HepG2 (cell line): ENCODE results near the gene HOXA10. TPM values are rescaled to one million over a fixed set of nuclear protein-coding genes. Genes with fewer than 3 reads are reported as not detected.

Experiments used
- CHD2 ChIP-seq: IDR thresholded peaks from 2 replicates; pipeline ENCODE4 v1.6.1; 2011; ENCODE audit warnings: low read depth, low read length, improper control_type of control experiment
- GPBP1L1 ChIP-seq: sonication (generic); formaldehyde crosslinking; IDR thresholded peaks from 2 replicates; pipeline ENCODE4 v1.5.0; 2020; ENCODE audit warnings: mild to moderate bottlenecking, missing genetic modification reagents
- HNRNPUL1 ChIP-seq: fragments of 200-400 bp; formaldehyde crosslinking; IDR thresholded peaks from 2 replicates; pipeline ENCODE4 v1.6.1; 2017; ENCODE audit warnings: low read depth, mild to moderate bottlenecking, low read length, moderate library complexity
- HOXA7 ChIP-seq: sonication (generic); formaldehyde crosslinking; IDR thresholded peaks from 2 replicates; pipeline ENCODE4 v1.8.1; 2022; ENCODE audit warnings: mild to moderate bottlenecking, missing genetic modification reagents, moderate library complexity
- IKZF4 ChIP-seq: sonication (generic); formaldehyde crosslinking; IDR thresholded peaks from 2 replicates; pipeline ENCODE4 v1.5.1; 2020; ENCODE audit warnings: borderline replicate concordance, mild to moderate bottlenecking, low read depth, missing genetic modification reagents; ENCODE audit errors: not compliant biosample characterization
- JDP2 ChIP-seq: sonication (generic); formaldehyde crosslinking; IDR thresholded peaks from 2 replicates; pipeline ENCODE4 v1.8.1; 2022; ENCODE audit warnings: missing genetic modification reagents, borderline replicate concordance
- MAFF ChIP-seq: IDR thresholded peaks from 2 replicates; pipeline ENCODE4 v1.6.1; 2011; ENCODE audit warnings: low read depth, low read length, improper control_type of control experiment
- MXI1 ChIP-seq: IDR thresholded peaks from 3 replicates; pipeline ENCODE4 v1.6.1; 2012; ENCODE audit warnings: low read depth, low read length, inconsistent platforms, borderline replicate concordance
- NR1H2 ChIP-seq: sonication (generic); formaldehyde crosslinking; IDR thresholded peaks from 2 replicates; pipeline ENCODE4 v1.8.1; 2022; ENCODE audit warnings: low read depth, missing genetic modification reagents, borderline replicate concordance
- PAX8 ChIP-seq: sonication (generic); formaldehyde crosslinking; IDR thresholded peaks from 2 replicates; pipeline ENCODE4 v1.8.0; 2022; ENCODE audit warnings: mild to moderate bottlenecking, missing genetic modification reagents, borderline replicate concordance
- RELA ChIP-seq: sonication (generic); formaldehyde crosslinking; IDR thresholded peaks from 2 replicates; pipeline ENCODE4 v1.4.0; 2020; ENCODE audit warnings: missing genetic modification reagents
- RXRB ChIP-seq: IDR thresholded peaks from 2 replicates; pipeline ENCODE4 v1.6.1; 2016; ENCODE audit warnings: borderline replicate concordance, missing genetic modification reagents, missing compliant biosample characterization
- ZBED4 ChIP-seq: sonication (generic); formaldehyde crosslinking; IDR thresholded peaks from 2 replicates; pipeline ENCODE4 v1.4.0; 2020; ENCODE audit warnings: missing genetic modification reagents, borderline replicate concordance
- ZBTB33 ChIP-seq: sonication (generic); formaldehyde crosslinking; IDR thresholded peaks from 2 replicates; pipeline ENCODE4 v1.4.0; 2020; ENCODE audit warnings: missing genetic modification reagents
- ZBTB44 ChIP-seq: sonication (generic); formaldehyde crosslinking; IDR thresholded peaks from 2 replicates; pipeline ENCODE4 v1.4.0; 2020; ENCODE audit warnings: missing genetic modification reagents
- ZFP36L2 ChIP-seq: sonication (generic); formaldehyde crosslinking; IDR thresholded peaks from 2 replicates; pipeline ENCODE4 v1.4.0; 2020; ENCODE audit warnings: missing genetic modification reagents
- ZFY ChIP-seq: sonication (generic); formaldehyde crosslinking; IDR thresholded peaks from 2 replicates; pipeline ENCODE4 v1.4.0; 2020; ENCODE audit warnings: missing genetic modification reagents
- ZNF333 ChIP-seq: sonication (generic); formaldehyde crosslinking; IDR thresholded peaks from 2 replicates; pipeline ENCODE4 v1.4.0; 2020; ENCODE audit warnings: mild to moderate bottlenecking, missing genetic modification reagents, borderline replicate concordance
- ZNF720 ChIP-seq: sonication (generic); formaldehyde crosslinking; IDR thresholded peaks from 2 replicates; pipeline ENCODE4 v1.4.0; 2020; ENCODE audit warnings: missing genetic modification reagents
- ZNF746 ChIP-seq: sonication (generic); formaldehyde crosslinking; IDR thresholded peaks from 2 replicates; pipeline ENCODE4 v1.8.0; 2022; ENCODE audit warnings: mild to moderate bottlenecking, missing genetic modification reagents
- polyA plus RNA-seq, 8 experiments: library from polyadenylated mRNA; depleted of rRNA in 3 of 8; stranded (reverse) in 7 of 8; unstranded in 1 of 8; fragments of >200 nt; fragmentation: Illumina TruSeq in 4 of 8; extraction: Trizol in 4 of 8; gene quantifications; 2 replicates each; pipeline versions ENCODE4 v1.2.1 to v1.2.3, GENCODE V29; 2011 to 2016; ENCODE audit warnings: low read depth in 4 of 8, missing spikeins in 1 of 8, mixed read lengths in 1 of 8; ENCODE audit not compliant: insufficient read depth in 1 of 8
- total RNA-seq, 5 experiments: library from RNA; depleted of rRNA; stranded (reverse); fragments of >200 nt; fragmentation: Illumina TruSeq; extraction: Trizol; gene quantifications; 2 replicates each; pipeline ENCODE4 v1.2.3, GENCODE V29; 2016; ENCODE audit warnings: low read depth in 1 of 5

Gene HOXA10
- total and polyA plus RNA-seq, 2 of the 13 experiments (the other 11 are each of a cell fraction or from before 2014, with no cell fraction given), result not detected

- TF ChIP-seq ZBTB33 (CRISPR knock-in tag), result no peak
- TF ChIP-seq ZNF720 (CRISPR knock-in tag), result no peak
- TF ChIP-seq JDP2, result no peak
- TF ChIP-seq RXRB (CRISPR knock-in tag), result peak; percentile 58; the same call in 1 of the 2 replicates
- no peak for TF ChIP-seq MXI1
- TF ChIP-seq GPBP1L1, result no peak
- TF ChIP-seq ZFP36L2 (CRISPR knock-in tag), result no peak
- no peak for TF ChIP-seq MAFF
- TF ChIP-seq HOXA7 (CRISPR knock-in tag), result no peak
- TF ChIP-seq ZFY (CRISPR knock-in tag), result peak; percentile 68; the same call in 1 of the 2 replicates
- TF ChIP-seq NR1H2 (CRISPR knock-in tag), result no peak
- no peak for TF ChIP-seq RELA
- peak; percentile 83; the same call in 1 of the 2 replicates for TF ChIP-seq ZNF333 (CRISPR knock-in tag)
- TF ChIP-seq ZBED4 (CRISPR knock-in tag), result no peak
- no peak for TF ChIP-seq IKZF4 (CRISPR knock-in tag)
- 0 out of 2 replicates have a peak, but pooled peaks have one; percentile 20 for TF ChIP-seq PAX8 (CRISPR knock-in tag)
- no peak for TF ChIP-seq ZNF746 (CRISPR knock-in tag)
- TF ChIP-seq ZBTB44 (CRISPR knock-in tag), result no peak
- no peak for TF ChIP-seq CHD2
- TF ChIP-seq HNRNPUL1, result peak; percentile 72
Observed at GRCh38 chr7:27122077-27122910, 51.8 kb downstream of the HOXA10 start (continued).
